IPS DF 19.7 (cell line): ENCODE results near the gene C16orf92.
"Not testable (repeated sequence)": the region's sequence is repeated elsewhere in the genome, so short reads cannot be mapped to it uniquely, and the experiment has no call there.

Experiments
- DNase-seq: peaks from one replicate; pipeline ENCODE4 v3.0.0-alpha.2; 2013; ENCODE audit warnings: low read depth, low spot score

The C16orf92 gene

GRCh38 chr16:30005341-30006094, 17.5 kb upstream of the C16orf92 start:
- no peak for DNase-seq

- no peak for DNase-seq
These were observed 16.9 kb upstream of the C16orf92 start for GRCh38 chr16:30006095-30006473.

- no peak for DNase-seq
These were observed 16.2 kb upstream of the C16orf92 start for GRCh38 chr16:30006659-30007377.

- DNase-seq: no peak
These were observed 15.6 kb upstream of the C16orf92 start for GRCh38 chr16:30007378-30007895.

- DNase-seq: no peak
These were observed 13.7 kb upstream of the C16orf92 start for GRCh38 chr16:30009085-30009862.

- DNase-seq: no peak
These were observed 12.8 kb upstream of the C16orf92 start for GRCh38 chr16:30009990-30010843.

- DNase-seq: no peak
These were observed 11.9 kb upstream of the C16orf92 start, which contains the start of gene DOC2A for GRCh38 chr16:30010844-30011713. Gene DOC2A, minus strand, starts transcription at chr16:30011027. Its CDS starts 805 bp downstream, at chr16:30010222.

- DNase-seq: no peak
These were observed 11.1 kb upstream of the C16orf92 start for GRCh38 chr16:30011714-30012504.

GRCh38 chr16:30012598-30012997, 10.4 kb upstream of the C16orf92 start:
- DNase-seq: not testable (repeated sequence)

- DNase-seq: not testable (repeated sequence)
These were observed 7.5 kb upstream of the C16orf92 start for GRCh38 chr16:30015450-30015849.

- no peak for DNase-seq
These were observed 6.3 kb upstream of the C16orf92 start for GRCh38 chr16:30016555-30017276.

GRCh38 chr16:30017277-30017656, 5.7 kb upstream of the C16orf92 start:
- no peak for DNase-seq

GRCh38 chr16:30017937-30018336, 5.1 kb upstream of the C16orf92 start:
- not testable (repeated sequence) for DNase-seq

GRCh38 chr16:30018731-30019158, 4.3 kb upstream of the C16orf92 start:
- no peak for DNase-seq

- DNase-seq: no peak
These were observed 588 bp downstream of the C16orf92 start for GRCh38 chr16:30023586-30023985.

GRCh38 chr16:30024451-30024850, 1.5 kb downstream of the C16orf92 start:
- DNase-seq: no peak

- DNase-seq: no peak
These were observed 2.2 kb downstream of the C16orf92 start for GRCh38 chr16:30025156-30025555.

GRCh38 chr16:30025574-30025973, 2.6 kb downstream of the C16orf92 start:
- no peak for DNase-seq

GRCh38 chr16:30026449-30026848, 3.5 kb downstream of the C16orf92 start:
- no peak for DNase-seq
